ENCODE measurements around the gene RSPH3. TPM values are rescaled to one million over a fixed set of nuclear protein-coding genes. Genes with fewer than 3 reads are reported as not detected.

Gene RSPH3
- total and polyA plus RNA-seq, 10 of the 15 experiments (the other 5 are each of a cell fraction or from before 2014, with no cell fraction given), result 0.40 to 3.5 (median 1.4) TPM

DNA sequence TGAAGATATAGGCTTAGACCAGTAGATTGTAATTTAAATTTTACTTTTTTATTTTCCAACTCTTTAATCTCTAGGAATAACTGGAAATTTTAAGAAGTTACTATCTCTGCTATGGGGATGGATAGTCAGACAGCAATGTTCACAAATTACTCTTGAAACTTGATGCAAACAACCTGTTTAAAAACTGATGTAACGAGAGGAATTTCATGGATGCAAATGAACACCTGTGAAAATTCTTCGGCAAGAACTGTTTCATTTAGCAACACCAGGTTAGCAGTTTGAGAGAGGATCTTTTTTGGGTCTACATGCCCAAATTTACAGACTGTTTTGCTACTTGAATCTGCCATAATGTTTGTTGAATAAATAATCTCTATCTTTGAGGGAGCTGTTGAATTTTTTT, 20.0 kb upstream of the RSPH3 start:
- H4K20me1 ChIP-seq (ENCODE audit: control insufficient read depth, insufficient read depth), result no peaks in the 10 kb centered on the region
- no peak overlapping the region for H3K9ac ChIP-seq (ENCODE audit: control insufficient read depth, insufficient read depth, low read length)
- no peak overlapping the region for H2AFZ ChIP-seq (ENCODE audit: control insufficient read depth, low read depth, low read length)
- peaks cover 9% of the 10 kb centered on the region; the same call in 2 of the 3 replicates for H3K9me3 ChIP-seq (replicated peaks; ENCODE audit: control insufficient read depth, insufficient read depth, low read length)
- ATAC-seq (no peak), FAIRE-seq (no peak), DNase-seq (ENCODE audit: low read depth, low spot score) (no peak)
- in situ Hi-C loops (cut with MboI), result loop anchor here (25.0 kb wide), 1 partner anchor 442 kb away; no protein-coding TSS in a partner anchor
- SMC1A ChIA-PET (ENCODE audit: uncharacterized antibody, unreplicated experiment), result interaction anchor here (3.4 kb wide), 1 partner anchor 12 kb away, joined by 10 read pairs; no protein-coding TSS in a partner anchor
- H3K4me2 ChIP-seq (ENCODE audit: control insufficient read depth, insufficient read depth), result no peak overlapping the region
- intact Hi-C loops (cut with micrococcal nuclease; ENCODE audit: unreplicated experiment), result no loop called here
- RAD21 ChIA-PET (ENCODE audit: unreplicated experiment), result interaction anchor here (1.1 to 2.9 kb wide), 2 partner anchors 11 to 85 kb away, joined by 3 to 22 read pairs; no protein-coding TSS in a partner anchor
- no peak overlapping the region for H3K27ac ChIP-seq (ENCODE audit: control insufficient read depth, insufficient read depth)
- H3K27me3 ChIP-seq (replicated peaks in 1 of 2; ENCODE audit: control insufficient read depth in 2 of 2, insufficient read depth in 2 of 2, low read length in 1 of 2), result no peaks in the 10 kb centered on the region
- CTCF ChIA-PET, result interaction anchor here (1.7 to 4.5 kb wide), 3 partner anchors 12 to 84 kb away, joined by 3 to 44 read pairs (median 22); no protein-coding TSS in a partner anchor
- BruUV-seq (replicated peaks), result no TSS peak
- TF ChIP-seq, protein P1, sequence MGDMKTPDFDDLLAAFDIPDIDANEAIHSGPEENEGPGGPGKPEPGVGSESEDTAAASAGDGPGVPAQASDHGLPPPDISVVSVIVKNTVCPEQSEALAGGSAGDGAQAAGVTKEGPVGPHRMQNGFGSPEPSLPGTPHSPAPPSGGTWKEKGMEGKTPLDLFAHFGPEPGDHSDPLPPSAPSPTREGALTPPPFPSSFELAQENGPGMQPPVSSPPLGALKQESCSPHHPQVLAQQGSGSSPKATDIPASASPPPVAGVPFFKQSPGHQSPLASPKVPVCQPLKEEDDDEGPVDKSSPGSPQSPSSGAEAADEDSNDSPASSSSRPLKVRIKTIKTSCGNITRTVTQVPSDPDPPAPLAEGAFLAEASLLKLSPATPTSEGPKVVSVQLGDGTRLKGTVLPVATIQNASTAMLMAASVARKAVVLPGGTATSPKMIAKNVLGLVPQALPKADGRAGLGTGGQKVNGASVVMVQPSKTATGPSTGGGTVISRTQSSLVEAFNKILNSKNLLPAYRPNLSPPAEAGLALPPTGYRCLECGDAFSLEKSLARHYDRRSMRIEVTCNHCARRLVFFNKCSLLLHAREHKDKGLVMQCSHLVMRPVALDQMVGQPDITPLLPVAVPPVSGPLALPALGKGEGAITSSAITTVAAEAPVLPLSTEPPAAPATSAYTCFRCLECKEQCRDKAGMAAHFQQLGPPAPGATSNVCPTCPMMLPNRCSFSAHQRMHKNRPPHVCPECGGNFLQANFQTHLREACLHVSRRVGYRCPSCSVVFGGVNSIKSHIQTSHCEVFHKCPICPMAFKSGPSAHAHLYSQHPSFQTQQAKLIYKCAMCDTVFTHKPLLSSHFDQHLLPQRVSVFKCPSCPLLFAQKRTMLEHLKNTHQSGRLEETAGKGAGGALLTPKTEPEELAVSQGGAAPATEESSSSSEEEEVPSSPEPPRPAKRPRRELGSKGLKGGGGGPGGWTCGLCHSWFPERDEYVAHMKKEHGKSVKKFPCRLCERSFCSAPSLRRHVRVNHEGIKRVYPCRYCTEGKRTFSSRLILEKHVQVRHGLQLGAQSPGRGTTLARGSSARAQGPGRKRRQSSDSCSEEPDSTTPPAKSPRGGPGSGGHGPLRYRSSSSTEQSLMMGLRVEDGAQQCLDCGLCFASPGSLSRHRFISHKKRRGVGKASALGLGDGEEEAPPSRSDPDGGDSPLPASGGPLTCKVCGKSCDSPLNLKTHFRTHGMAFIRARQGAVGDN (IDR thresholded peaks at IDR 0.05), result no peak
- TF ChIP-seq, protein P2, sequence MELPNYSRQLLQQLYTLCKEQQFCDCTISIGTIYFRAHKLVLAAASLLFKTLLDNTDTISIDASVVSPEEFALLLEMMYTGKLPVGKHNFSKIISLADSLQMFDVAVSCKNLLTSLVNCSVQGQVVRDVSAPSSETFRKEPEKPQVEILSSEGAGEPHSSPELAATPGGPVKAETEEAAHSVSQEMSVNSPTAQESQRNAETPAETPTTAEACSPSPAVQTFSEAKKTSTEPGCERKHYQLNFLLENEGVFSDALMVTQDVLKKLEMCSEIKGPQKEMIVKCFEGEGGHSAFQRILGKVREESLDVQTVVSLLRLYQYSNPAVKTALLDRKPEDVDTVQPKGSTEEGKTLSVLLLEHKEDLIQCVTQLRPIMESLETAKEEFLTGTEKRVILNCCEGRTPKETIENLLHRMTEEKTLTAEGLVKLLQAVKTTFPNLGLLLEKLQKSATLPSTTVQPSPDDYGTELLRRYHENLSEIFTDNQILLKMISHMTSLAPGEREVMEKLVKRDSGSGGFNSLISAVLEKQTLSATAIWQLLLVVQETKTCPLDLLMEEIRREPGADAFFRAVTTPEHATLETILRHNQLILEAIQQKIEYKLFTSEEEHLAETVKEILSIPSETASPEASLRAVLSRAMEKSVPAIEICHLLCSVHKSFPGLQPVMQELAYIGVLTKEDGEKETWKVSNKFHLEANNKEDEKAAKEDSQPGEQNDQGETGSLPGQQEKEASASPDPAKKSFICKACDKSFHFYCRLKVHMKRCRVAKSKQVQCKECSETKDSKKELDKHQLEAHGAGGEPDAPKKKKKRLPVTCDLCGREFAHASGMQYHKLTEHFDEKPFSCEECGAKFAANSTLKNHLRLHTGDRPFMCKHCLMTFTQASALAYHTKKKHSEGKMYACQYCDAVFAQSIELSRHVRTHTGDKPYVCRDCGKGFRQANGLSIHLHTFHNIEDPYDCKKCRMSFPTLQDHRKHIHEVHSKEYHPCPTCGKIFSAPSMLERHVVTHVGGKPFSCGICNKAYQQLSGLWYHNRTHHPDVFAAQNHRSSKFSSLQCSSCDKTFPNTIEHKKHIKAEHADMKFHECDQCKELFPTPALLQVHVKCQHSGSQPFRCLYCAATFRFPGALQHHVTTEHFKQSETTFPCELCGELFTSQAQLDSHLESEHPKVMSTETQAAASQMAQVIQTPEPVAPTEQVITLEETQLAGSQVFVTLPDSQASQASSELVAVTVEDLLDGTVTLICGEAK (IDR thresholded peaks at IDR 0.05; ENCODE audit: borderline replicate concordance), result no peak
- POLR2A ChIA-PET, result no interaction called here
- peaks cover 8% of the 10 kb centered on the region for H3K4me1 ChIP-seq (ENCODE audit: control insufficient read depth, insufficient read depth, low read length)
- no peaks in the 10 kb centered on the region for H3K79me2 ChIP-seq (ENCODE audit: control insufficient read depth, insufficient read depth, low read length)
- H3K4me3 ChIP-seq, result no peak overlapping the region
- 82% methylated on average over 2 of the region's 2 CpGs for WGBS (ENCODE audit: insufficient coverage, insufficient replicate concordance, low lambda C conversion rate, missing lambda C conversion rate)
- no peaks in the 10 kb centered on the region for H3K36me3 ChIP-seq (ENCODE audit: control insufficient read depth in 2 of 2, insufficient read depth in 2 of 2, low read length in 1 of 2)

All from GM12878 (cell line).